ENCODE results near the gene AP2A2. TPM values are rescaled to one million over a fixed set of nuclear protein-coding genes. Genes with fewer than 3 reads are reported as not detected.

Gene AP2A2
- total and polyA plus RNA-seq, 2 of the 4 experiments (the other 2 are of a cell fraction): 19.9 to 49.0 TPM

GRCh38 chr11:911890-912219 is 13.8 kb upstream of the AP2A2 start:
- H3K4me3 ChIP-seq (ENCODE audit: insufficient read depth, low read depth, low read length): no peak overlapping the region

More at GRCh38 chr11:911890-912219, 13.8 kb upstream of the AP2A2 start:
- in situ Hi-C loops (cut with MboI; ENCODE audit: low sequenced_read_pairs) (no loop called here), intact Hi-C loops (cut with micrococcal nuclease) (no loop called here), dilution Hi-C loops (cut with HindIII; ENCODE audit: low sequenced_read_pairs, unreplicated experiment) (no loop called here)
- no peaks in the 10 kb centered on the region for H3K9me3 ChIP-seq (ENCODE audit: control insufficient read depth, insufficient read depth, low read length)
- H3K36me3 ChIP-seq (ENCODE audit: control insufficient read depth, insufficient read depth, low read length): no peaks in the 10 kb centered on the region; the same call in 1 of the 2 replicates
- H3K27me3 ChIP-seq (ENCODE audit: control insufficient read depth, insufficient read depth, low read length): no peaks in the 10 kb centered on the region
- peak overlapping the region; percentile 94; the same call in 1 of the 2 replicates for H3K4me2 ChIP-seq (ENCODE audit: low read depth, low read length)
- DNase-seq (no peak), ATAC-seq (ENCODE audit: low read depth) (no peak)
- peak overlapping the region; percentile 46 for H2AK5ac ChIP-seq (ENCODE audit: low read depth, low read length)
- H4K5ac ChIP-seq (ENCODE audit: low read depth, low read length): peak overlapping the region; percentile 83
- H2AK9ac ChIP-seq (replicated peaks; ENCODE audit: low read depth, low read length, poor library complexity): peak overlapping the region; percentile 96
- H2BK120ac ChIP-seq (ENCODE audit: low read depth, low read length): peak overlapping the region; percentile 0; the same call in 1 of the 2 replicates
- no TSS peak for BruUV-seq (replicated peaks)
- peak overlapping the region; percentile 44 for H2BK5ac ChIP-seq (ENCODE audit: low read depth, low read length, poor library complexity, severe bottlenecking)
- peak overlapping the region; percentile 77 for H3K9ac ChIP-seq (ENCODE audit: low read depth, low read length)
- peaks cover 7% of the 10 kb centered on the region; the same call in 1 of the 2 replicates for H3K4me1 ChIP-seq (ENCODE audit: control insufficient read depth, insufficient read depth, low read length)
- H3K23ac ChIP-seq (ENCODE audit: low read depth, low read length): peak overlapping the region; percentile 79; the same call in 1 of the 2 replicates
- no peak overlapping the region for H2BK20ac ChIP-seq (ENCODE audit: low read depth, low read length)
- H3K79me1 ChIP-seq (ENCODE audit: low read depth in 1 of 2, low read length in 2 of 2): peaks cover 9 to 41% of the 10 kb centered on the region in 2 experiments
- no peak overlapping the region for H3K56ac ChIP-seq (ENCODE audit: extremely low read depth, insufficient read depth, low read length)
- H2BK15ac ChIP-seq (ENCODE audit: low read depth, low read length): peak overlapping the region; percentile 34; the same call in 1 of the 3 replicates
- no peak overlapping the region; the same call in 1 of the 2 replicates for H3K27ac ChIP-seq (ENCODE audit: insufficient read depth, low read length)
- peak overlapping the region; percentile 51 for H3K4ac ChIP-seq (ENCODE audit: low read depth, low read length)
- CTCF ChIA-PET: no interaction called here
- H4K91ac ChIP-seq (ENCODE audit: insufficient read depth, low read depth, low read length): peak overlapping the region; percentile 63
- WGBS, 2 experiments (ENCODE audit: extremely low coverage in 2 of 2, insufficient read length in 1 of 2): 100% methylated on average over 6 of the region's 11 CpGs; no CpG with 5 or more reads in 1 of the 2 experiments
- TF ChIP-seq FOS (IDR thresholded peaks at IDR 0.05; ENCODE audit: low read depth, low read length): no peak
- TF ChIP-seq CHD1 (IDR thresholded peaks at IDR 0.05; ENCODE audit: low read depth, low read length): no peak
- no peak for TF ChIP-seq RFX5 (IDR thresholded peaks at IDR 0.05; ENCODE audit: low read depth, low read length)
- no peak for TF ChIP-seq BHLHE40 (IDR thresholded peaks at IDR 0.05; ENCODE audit: low read depth, low read length)
- TF ChIP-seq, protein P1, sequence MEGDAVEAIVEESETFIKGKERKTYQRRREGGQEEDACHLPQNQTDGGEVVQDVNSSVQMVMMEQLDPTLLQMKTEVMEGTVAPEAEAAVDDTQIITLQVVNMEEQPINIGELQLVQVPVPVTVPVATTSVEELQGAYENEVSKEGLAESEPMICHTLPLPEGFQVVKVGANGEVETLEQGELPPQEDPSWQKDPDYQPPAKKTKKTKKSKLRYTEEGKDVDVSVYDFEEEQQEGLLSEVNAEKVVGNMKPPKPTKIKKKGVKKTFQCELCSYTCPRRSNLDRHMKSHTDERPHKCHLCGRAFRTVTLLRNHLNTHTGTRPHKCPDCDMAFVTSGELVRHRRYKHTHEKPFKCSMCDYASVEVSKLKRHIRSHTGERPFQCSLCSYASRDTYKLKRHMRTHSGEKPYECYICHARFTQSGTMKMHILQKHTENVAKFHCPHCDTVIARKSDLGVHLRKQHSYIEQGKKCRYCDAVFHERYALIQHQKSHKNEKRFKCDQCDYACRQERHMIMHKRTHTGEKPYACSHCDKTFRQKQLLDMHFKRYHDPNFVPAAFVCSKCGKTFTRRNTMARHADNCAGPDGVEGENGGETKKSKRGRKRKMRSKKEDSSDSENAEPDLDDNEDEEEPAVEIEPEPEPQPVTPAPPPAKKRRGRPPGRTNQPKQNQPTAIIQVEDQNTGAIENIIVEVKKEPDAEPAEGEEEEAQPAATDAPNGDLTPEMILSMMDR (conservative IDR thresholded peaks at IDR 0.05; ENCODE audit: low read depth, low read length): no peak
- no peak for TF ChIP-seq ELK1 (IDR thresholded peaks at IDR 0.05; ENCODE audit: borderline replicate concordance, low read depth, low read length)
- no peak for TF ChIP-seq MXI1 (IDR thresholded peaks at IDR 0.05; ENCODE audit: borderline replicate concordance, low read depth, low read length)
- no peak for TF ChIP-seq CEBPB (IDR thresholded peaks at IDR 0.05; ENCODE audit: low read depth, low read length)
- H4K8ac ChIP-seq (ENCODE audit: low read depth in 2 of 2, low read length in 2 of 2): peak overlapping the region; percentile 85 to 99
- H3K18ac ChIP-seq (ENCODE audit: low read depth, low read length): no peak overlapping the region
- no peaks in the 10 kb centered on the region; the same call in none of the 2 replicates for H4K20me1 ChIP-seq (ENCODE audit: insufficient read depth, low read length)
- H2AFZ ChIP-seq (replicated peaks; ENCODE audit: low read length, poor library complexity): peak overlapping the region; percentile 92
- 0 out of 2 replicates have a peak, but pooled peaks cover 8% of the 10 kb centered on the region for H3K9me1 ChIP-seq (ENCODE audit: insufficient read depth, low read length)
- POLR2A ChIA-PET (ENCODE audit: unreplicated experiment): no interaction called here
- H3K14ac ChIP-seq (replicated peaks; ENCODE audit: low read depth, low read length): peak overlapping the region; percentile 83; the same call in 1 of the 2 replicates

All from IMR-90 (cell line).